VCaP (cell line): ENCODE measurements around the gene SPRR2D.
"Not testable (repeated sequence)": the region's sequence is repeated elsewhere in the genome, so short reads cannot be mapped to it uniquely, and the experiment has no call there.

ENCODE experiments used
- H3K27ac ChIP-seq: fragments of 450-650 bp; 2 replicates; pipeline ENCODE4 v1.5.1; 2017
- TF ChIP-seq, protein P1 (sequence below): fragments of 450-650 bp; conservative IDR thresholded peaks from 2 replicates; pipeline ENCODE4 v1.5.1; 2017; ENCODE audit warnings: mild to moderate bottlenecking, moderate library complexity

The SPRR2D gene

DNA sequence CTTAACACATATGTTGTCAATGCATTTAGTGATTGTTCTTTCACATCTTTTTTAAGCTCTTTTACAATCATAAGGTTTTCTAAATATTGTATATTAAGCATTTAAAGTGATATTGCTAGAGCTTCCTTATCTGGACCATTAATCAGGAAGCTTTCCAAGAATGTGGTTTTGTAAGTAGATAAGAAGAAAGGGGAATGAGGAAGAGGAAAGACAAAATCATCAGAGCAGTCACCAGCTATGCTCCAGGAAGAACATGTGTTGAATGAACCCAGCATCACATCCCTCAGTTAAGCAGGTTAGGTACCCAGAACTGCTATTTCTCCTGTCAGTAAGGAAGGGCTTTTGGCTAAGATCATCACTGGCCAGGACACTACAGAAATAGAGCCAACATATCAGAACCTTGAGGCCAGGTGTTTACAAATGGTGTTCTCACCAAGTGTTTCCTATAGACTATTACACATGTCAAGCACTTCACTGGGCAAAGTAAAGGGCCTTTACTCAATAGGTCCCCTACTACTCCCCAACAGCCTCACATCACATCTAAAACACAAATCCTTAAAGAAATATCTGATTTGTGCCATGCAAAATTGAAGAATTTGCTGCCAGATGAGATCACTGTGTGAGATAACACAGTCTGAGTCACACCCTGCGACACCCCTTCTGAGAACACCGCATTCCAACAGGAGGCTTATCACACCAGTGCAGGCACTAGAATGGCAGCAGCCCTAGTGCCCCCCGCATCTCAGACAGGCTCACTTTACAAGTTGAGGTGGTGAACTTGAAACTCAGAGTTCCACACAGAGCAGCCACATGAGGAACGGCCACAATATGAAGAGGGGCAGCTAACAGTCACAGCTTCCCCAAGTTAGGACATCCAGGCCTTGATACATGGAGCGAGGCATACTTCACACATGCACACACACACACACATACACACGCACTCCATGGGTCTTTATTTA is 18.2 kb upstream of the SPRR2D start:
- TF ChIP-seq, protein P1, sequence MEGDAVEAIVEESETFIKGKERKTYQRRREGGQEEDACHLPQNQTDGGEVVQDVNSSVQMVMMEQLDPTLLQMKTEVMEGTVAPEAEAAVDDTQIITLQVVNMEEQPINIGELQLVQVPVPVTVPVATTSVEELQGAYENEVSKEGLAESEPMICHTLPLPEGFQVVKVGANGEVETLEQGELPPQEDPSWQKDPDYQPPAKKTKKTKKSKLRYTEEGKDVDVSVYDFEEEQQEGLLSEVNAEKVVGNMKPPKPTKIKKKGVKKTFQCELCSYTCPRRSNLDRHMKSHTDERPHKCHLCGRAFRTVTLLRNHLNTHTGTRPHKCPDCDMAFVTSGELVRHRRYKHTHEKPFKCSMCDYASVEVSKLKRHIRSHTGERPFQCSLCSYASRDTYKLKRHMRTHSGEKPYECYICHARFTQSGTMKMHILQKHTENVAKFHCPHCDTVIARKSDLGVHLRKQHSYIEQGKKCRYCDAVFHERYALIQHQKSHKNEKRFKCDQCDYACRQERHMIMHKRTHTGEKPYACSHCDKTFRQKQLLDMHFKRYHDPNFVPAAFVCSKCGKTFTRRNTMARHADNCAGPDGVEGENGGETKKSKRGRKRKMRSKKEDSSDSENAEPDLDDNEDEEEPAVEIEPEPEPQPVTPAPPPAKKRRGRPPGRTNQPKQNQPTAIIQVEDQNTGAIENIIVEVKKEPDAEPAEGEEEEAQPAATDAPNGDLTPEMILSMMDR: no peak
- no peak overlapping the region for H3K27ac ChIP-seq

DNA sequence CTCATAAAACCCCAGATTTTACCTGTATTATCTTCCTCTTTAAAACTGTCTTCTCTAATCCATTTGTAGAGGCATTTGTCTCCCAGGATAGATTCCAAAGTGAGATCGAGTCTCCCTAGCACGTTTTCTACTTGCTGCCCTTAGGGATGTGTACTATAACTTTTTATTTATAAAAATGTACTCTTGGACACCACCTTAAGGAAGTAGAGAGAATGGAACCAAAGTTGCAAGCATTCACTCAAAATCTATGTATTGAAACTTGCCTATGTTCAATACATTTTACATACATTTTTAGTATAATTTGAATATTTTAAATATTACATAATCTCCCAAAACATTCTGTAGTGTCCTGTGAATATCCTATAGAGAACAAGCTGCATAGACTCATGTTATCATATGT is 17.2 kb upstream of the SPRR2D start:
- TF ChIP-seq, protein P1: peak; percentile 36
- no peak overlapping the region for H3K27ac ChIP-seq

DNA sequence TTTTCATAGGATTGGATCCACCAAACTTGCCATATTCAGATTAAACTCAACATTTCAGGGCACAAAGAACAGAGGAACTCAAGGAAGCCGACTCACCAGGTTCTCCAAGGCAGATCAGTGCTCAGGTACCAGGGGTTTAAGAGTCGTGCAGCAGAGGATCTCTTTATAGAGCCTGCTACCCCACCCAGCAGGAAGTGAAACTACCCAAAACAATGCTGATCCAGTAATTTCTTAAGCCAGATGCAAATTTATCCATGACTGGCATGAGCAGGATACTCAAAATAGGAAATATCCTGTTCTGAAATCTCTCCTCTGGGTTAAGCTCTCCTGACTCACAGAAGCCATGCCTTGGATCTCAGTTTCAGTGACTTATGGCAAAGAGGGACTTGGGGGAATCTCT is 16.5 kb upstream of the SPRR2D start, which contains the start of gene SPRR2A:
Gene SPRR2A (minus strand): TSS at position 138 of the 400 bp plus-strand sequence. CDS start 777 bp downstream, outside the sequence.
- no peak within 1 kb of the TSS for H3K27ac ChIP-seq
- TF ChIP-seq, protein P1: no peak

DNA sequence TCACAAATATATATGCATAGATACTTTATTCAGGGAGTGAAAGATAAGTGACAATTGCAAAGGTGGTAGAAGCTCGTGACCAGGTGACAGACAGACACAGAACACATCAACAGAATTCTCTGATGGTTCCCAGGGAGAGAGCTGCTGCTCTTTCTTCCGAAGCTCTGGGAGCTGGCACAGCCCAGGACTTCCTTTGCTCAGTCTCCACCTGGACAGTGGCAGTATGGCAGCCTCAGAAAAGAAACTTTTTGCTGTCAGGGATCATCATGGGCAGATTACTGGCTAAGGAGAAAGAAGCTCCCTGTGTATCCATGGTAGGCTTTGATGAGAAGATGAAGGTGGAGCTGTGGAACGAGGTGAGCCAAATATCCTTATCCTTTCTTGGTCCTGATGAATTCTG is 15.2 kb upstream of the SPRR2D start:
- TF ChIP-seq, protein P1: peak; percentile 15; the same call in 1 of the 2 replicates

DNA sequence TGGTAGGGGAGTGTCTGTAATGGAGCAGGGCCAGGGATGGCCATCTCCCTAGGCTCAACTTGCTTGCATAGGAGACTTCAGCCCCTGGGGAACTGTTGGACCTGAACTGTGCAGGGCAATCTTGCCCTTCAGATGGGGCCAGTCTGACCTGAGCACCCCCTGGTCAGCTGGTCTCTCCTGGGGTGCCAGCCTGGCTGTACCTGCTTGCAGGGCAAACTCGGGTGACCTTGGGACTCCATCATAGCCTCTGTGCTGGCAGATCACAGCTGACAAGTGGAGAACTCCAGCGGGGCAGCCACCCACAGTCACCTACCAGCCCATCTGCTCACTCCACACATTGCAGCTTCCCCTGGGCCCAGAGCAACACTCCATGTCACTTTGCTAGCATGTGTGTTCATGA is 8.3 kb upstream of the SPRR2D start:
- H3K27ac ChIP-seq: no peak overlapping the region
- TF ChIP-seq, protein P1: no peak

More for the DNA sequence above, 15.2 kb upstream of the SPRR2D start:
- not testable (repeated sequence) for H3K27ac ChIP-seq

DNA sequence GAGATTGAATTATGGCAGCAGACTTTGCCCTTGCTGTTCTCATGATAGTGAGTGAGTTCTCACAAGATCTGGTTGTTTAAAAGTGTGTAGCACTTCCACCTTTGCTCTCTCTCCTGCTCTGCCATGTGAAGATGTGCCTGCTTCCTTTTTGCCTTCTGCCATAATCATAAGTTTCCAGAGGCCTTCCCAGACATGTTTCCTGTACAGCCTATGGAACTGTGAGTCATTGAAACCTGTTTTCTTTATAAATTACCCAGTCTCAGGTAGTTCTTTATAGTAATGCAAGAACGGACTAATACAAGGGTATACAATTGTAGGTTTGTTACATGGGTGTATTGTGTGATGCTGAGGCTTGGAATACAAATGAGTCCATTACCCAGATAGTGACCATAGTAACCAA is 5.7 kb downstream of the SPRR2D start:
- no peak overlapping the region for H3K27ac ChIP-seq

DNA sequence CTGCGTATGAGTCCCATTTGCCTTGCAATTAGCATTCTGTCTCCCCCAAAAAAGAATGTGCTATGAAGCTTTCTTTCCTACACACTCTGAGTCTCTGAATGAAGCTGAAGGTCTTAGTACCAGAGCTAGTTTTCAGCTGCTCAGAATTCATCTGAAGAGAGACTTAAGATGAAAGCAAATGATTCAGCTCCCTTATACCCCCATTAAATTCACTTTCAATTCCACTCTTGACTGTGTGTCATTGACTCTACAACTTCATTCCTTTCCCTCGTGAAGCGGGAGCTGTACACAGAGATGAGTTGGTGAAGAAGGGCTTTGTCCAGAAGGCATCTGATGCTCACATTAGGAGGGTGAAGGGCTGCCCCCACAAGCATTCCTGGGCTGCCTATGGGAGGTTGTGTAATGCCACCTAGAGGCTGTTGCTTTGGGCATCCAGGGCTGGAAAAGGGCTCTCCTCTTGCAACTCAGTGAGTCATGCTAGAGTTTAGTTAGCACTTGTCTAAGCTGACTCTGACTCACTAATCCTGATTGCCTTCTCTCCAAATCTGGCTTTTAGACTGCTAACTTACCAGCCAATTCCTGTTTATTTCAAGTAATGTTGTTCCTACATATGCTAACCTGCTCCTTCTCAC is 8.1 kb downstream of the SPRR2D start:
- TF ChIP-seq, protein P1: peak; percentile 52; the same call in 1 of the 2 replicates
- H3K27ac ChIP-seq: no peak overlapping the region

More for the DNA sequence above, 5.7 kb downstream of the SPRR2D start:
- TF ChIP-seq, protein P1: no peak
